Measurements from ENCODE around the gene C2CD4B.

The C2CD4B gene

GRCh38 chr15:62136911-62137865, 27.9 kb downstream of the C2CD4B start:
- Mint-ChIP-seq H3K27ac (no peak overlapping the region), H3K36me3 (ENCODE audit: low read depth) (no peaks in the 10 kb centered on the region), H3K4me1 (ENCODE audit: low read depth) (no peaks in the 10 kb centered on the region), H3K4me3 (no peak overlapping the region), H3K27me3 (peaks cover 13% of the 10 kb centered on the region), H3K9me3 (peaks cover 3% of the 10 kb centered on the region)

- Mint-ChIP-seq H3K27me3 (peaks cover 13% of the 10 kb centered on the region), H3K4me3 (no peak overlapping the region), H3K9me3 (peaks cover 3% of the 10 kb centered on the region)
Observed at GRCh38 chr15:62135532-62136134, 29.5 kb downstream of the C2CD4B start.

GRCh38 chr15:62133141-62133540, 31.9 kb downstream of the C2CD4B start:
- H3K36me3 Mint-ChIP-seq (ENCODE audit: low read depth): no peaks in the 10 kb centered on the region
- peaks cover 9% of the 10 kb centered on the region for H3K4me1 Mint-ChIP-seq (ENCODE audit: low read depth)
- peaks cover 14% of the 10 kb centered on the region for H3K27me3 Mint-ChIP-seq
- H3K4me3 Mint-ChIP-seq: no peak overlapping the region
- H3K9me3 Mint-ChIP-seq: peaks cover 3% of the 10 kb centered on the region
- H3K27ac Mint-ChIP-seq: no peak overlapping the region

More at GRCh38 chr15:62135532-62136134, 29.5 kb downstream of the C2CD4B start:
- Mint-ChIP-seq H3K4me1 (ENCODE audit: low read depth) (no peaks in the 10 kb centered on the region), H3K27ac (no peak overlapping the region), H3K36me3 (ENCODE audit: low read depth) (no peaks in the 10 kb centered on the region)

GRCh38 chr15:62128916-62129315, 36.2 kb downstream of the C2CD4B start:
- Mint-ChIP-seq H3K27ac (no peak overlapping the region), H3K36me3 (ENCODE audit: low read depth) (no peaks in the 10 kb centered on the region)

GRCh38 chr15:62126364-62126763, 38.7 kb downstream of the C2CD4B start:
- peaks cover 4% of the 10 kb centered on the region for H3K27me3 Mint-ChIP-seq
- peaks cover 41% of the 10 kb centered on the region for H3K4me1 Mint-ChIP-seq (ENCODE audit: low read depth)
- no peaks in the 10 kb centered on the region for H3K9me3 Mint-ChIP-seq
- no peaks in the 10 kb centered on the region for H3K36me3 Mint-ChIP-seq (ENCODE audit: low read depth)
- H3K4me3 Mint-ChIP-seq: no peak overlapping the region
- H3K27ac Mint-ChIP-seq: no peak overlapping the region

More at GRCh38 chr15:62128916-62129315, 36.2 kb downstream of the C2CD4B start:
- H3K27me3 Mint-ChIP-seq: peaks cover 9% of the 10 kb centered on the region
- no peak overlapping the region for H3K4me3 Mint-ChIP-seq
- no peaks in the 10 kb centered on the region for H3K9me3 Mint-ChIP-seq
- H3K4me1 Mint-ChIP-seq (ENCODE audit: low read depth): peaks cover 27% of the 10 kb centered on the region

- H3K9me3 Mint-ChIP-seq: no peaks in the 10 kb centered on the region
- no peaks in the 10 kb centered on the region for H3K36me3 Mint-ChIP-seq (ENCODE audit: low read depth)
- H3K27ac Mint-ChIP-seq: no peak overlapping the region
- peaks cover 41% of the 10 kb centered on the region for H3K4me1 Mint-ChIP-seq (ENCODE audit: low read depth)
- peaks cover 4% of the 10 kb centered on the region for H3K27me3 Mint-ChIP-seq
- H3K4me3 Mint-ChIP-seq: no peak overlapping the region
Observed at GRCh38 chr15:62125773-62126172, 39.3 kb downstream of the C2CD4B start.

- peaks cover 2% of the 10 kb centered on the region for H3K27me3 Mint-ChIP-seq
- H3K4me1 Mint-ChIP-seq (ENCODE audit: low read depth): peaks cover 48% of the 10 kb centered on the region
- H3K36me3 Mint-ChIP-seq (ENCODE audit: low read depth): no peaks in the 10 kb centered on the region
- no peak overlapping the region for H3K27ac Mint-ChIP-seq
- H3K4me3 Mint-ChIP-seq: no peak overlapping the region
- no peaks in the 10 kb centered on the region for H3K9me3 Mint-ChIP-seq
Observed at GRCh38 chr15:62124973-62125303, 40.1 kb downstream of the C2CD4B start.

GRCh38 chr15:62124176-62124972, 40.7 kb downstream of the C2CD4B start:
- Mint-ChIP-seq H3K27me3 (no peaks in the 10 kb centered on the region), H3K4me1 (ENCODE audit: low read depth) (peaks cover 53% of the 10 kb centered on the region), H3K36me3 (ENCODE audit: low read depth) (no peaks in the 10 kb centered on the region), H3K9me3 (no peaks in the 10 kb centered on the region), H3K27ac (no peak overlapping the region), H3K4me3 (no peak overlapping the region)

GRCh38 chr15:62122249-62122648, 42.8 kb downstream of the C2CD4B start:
- H3K4me1 Mint-ChIP-seq (ENCODE audit: low read depth): peaks cover 56% of the 10 kb centered on the region

GRCh38 chr15:62121273-62122015, 43.6 kb downstream of the C2CD4B start:
- H3K27me3 Mint-ChIP-seq: peaks cover 4% of the 10 kb centered on the region
- peaks cover 56% of the 10 kb centered on the region for H3K4me1 Mint-ChIP-seq (ENCODE audit: low read depth)
- no peak overlapping the region for H3K4me3 Mint-ChIP-seq
- no peaks in the 10 kb centered on the region for H3K36me3 Mint-ChIP-seq (ENCODE audit: low read depth)
- peak overlapping the region; percentile 32 for H3K27ac Mint-ChIP-seq
- H3K9me3 Mint-ChIP-seq: no peaks in the 10 kb centered on the region

More at GRCh38 chr15:62122249-62122648, 42.8 kb downstream of the C2CD4B start:
- no peaks in the 10 kb centered on the region for H3K9me3 Mint-ChIP-seq
- peak overlapping the region; percentile 53 for H3K27ac Mint-ChIP-seq
- H3K27me3 Mint-ChIP-seq: peaks cover 4% of the 10 kb centered on the region
- H3K36me3 Mint-ChIP-seq (ENCODE audit: low read depth): no peaks in the 10 kb centered on the region
- H3K4me3 Mint-ChIP-seq: no peak overlapping the region

- peak overlapping the region; percentile 88 for H3K27ac Mint-ChIP-seq
- H3K4me3 Mint-ChIP-seq: no peak overlapping the region
- no peaks in the 10 kb centered on the region for H3K36me3 Mint-ChIP-seq (ENCODE audit: low read depth)
- H3K27me3 Mint-ChIP-seq: peaks cover 6% of the 10 kb centered on the region
- H3K4me1 Mint-ChIP-seq (ENCODE audit: low read depth): peaks cover 56% of the 10 kb centered on the region
- no peaks in the 10 kb centered on the region for H3K9me3 Mint-ChIP-seq
Observed at GRCh38 chr15:62120776-62121175, 44.3 kb downstream of the C2CD4B start.

- H3K36me3 Mint-ChIP-seq (ENCODE audit: low read depth): no peaks in the 10 kb centered on the region
- H3K27ac Mint-ChIP-seq: peak overlapping the region; percentile 88
- no peaks in the 10 kb centered on the region for H3K9me3 Mint-ChIP-seq
- no peak overlapping the region for H3K4me3 Mint-ChIP-seq
- peaks cover 48% of the 10 kb centered on the region for H3K4me1 Mint-ChIP-seq (ENCODE audit: low read depth)
- H3K27me3 Mint-ChIP-seq: peaks cover 10% of the 10 kb centered on the region
Observed at GRCh38 chr15:62119874-62120273, 45.2 kb downstream of the C2CD4B start.

GRCh38 chr15:62119227-62119864, 45.7 kb downstream of the C2CD4B start:
- no peaks in the 10 kb centered on the region for H3K9me3 Mint-ChIP-seq
- peaks cover 11% of the 10 kb centered on the region for H3K27me3 Mint-ChIP-seq
- peak overlapping the region; percentile 1 for H3K4me3 Mint-ChIP-seq
- peaks cover 43% of the 10 kb centered on the region for H3K4me1 Mint-ChIP-seq (ENCODE audit: low read depth)
- peak overlapping the region; percentile 88 for H3K27ac Mint-ChIP-seq
- H3K36me3 Mint-ChIP-seq (ENCODE audit: low read depth): no peaks in the 10 kb centered on the region
